ENCODE measurements around the gene TPSAB1.

TPSAB1 gene

DNA sequence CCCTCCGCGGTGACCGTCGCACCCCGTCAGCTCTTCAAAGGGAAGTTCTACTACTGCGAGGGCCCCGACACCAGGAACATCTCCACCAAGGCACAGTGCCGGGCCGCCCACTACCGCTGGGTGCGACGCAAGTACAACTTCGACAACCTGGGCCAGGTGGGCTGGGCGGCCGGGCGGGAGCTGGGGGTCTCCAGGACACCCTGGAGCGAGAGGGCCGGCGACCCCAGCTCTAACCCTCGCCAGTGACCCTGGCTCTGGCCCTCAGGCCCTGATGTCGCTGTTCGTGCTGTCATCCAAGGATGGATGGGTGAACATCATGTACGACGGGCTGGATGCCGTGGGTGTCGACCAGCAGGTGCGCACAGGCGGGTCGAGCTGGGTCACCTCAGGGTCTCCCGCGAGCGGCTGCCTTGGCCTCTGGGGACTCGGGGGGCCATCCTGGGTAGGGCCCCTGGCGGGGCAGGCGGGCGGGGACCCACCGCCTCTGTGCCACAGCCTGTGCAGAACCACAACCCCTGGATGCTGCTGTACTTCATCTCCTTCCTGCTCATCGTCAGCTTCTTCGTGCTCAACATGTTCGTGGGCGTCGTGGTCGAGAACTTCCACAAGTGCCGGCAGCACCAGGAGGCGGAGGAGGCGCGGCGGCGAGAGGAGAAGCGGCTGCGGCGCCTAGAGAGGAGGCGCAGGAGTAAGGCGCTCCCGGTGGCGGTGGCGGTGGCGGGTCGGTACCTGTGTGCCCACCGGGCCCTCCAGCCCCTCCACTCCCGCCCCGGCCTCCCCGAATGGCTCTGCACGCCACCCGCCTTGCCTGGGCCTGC, 28.8 kb upstream of the TPSAB1 start:
- DNase-seq = no peak

DNA sequence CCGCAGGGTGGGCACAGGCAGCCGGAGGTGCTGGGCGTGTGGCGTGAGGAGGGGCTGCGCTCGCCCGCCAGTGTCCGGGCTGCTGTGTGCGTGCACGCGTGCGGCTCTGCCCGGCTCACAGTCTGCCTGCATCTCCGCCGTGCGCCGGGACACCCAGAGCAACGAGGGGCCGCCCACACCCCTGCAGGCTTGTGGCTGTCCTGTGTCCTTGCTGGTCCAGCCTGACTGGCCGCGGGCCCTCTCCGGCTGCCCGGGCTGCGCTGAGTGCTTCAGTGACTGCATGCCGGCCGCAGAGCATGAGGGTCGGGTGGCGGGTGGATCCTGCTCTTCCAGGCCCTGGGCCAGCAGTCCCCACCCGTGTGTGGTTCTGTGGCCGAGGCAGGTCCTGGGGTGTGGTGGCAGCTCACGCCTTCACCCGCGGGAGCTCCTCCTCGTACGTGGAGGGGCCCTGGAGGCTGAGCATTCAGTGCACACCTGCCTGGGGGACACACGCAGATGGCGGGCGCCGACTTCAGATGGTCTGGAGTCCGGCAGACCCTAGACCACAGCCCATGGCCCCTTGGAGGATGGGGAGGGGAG, 27.8 kb upstream of the TPSAB1 start:
- DNase-seq = no peak

DNA sequence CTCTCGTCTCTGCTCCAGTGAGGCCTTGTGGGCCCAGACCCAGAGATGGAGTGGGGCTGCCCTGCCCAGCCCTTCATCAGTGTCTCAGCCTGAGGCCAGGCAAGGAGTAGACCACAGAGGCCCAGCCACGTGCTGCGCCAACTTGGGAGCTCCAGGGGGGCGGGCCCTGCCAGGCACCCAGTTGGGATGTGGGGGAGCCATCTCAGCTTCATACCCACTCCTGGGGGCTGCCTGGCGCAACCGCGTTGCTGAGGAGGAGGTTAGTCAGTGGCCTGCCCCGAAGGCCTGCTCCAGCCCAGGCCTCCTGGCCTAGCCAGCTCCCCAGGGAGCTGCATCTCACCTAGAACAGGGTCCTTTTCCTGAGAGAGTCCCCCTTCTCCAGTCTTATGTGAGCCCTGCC, 27.3 kb upstream of the TPSAB1 start:
- no peak for DNase-seq

DNA sequence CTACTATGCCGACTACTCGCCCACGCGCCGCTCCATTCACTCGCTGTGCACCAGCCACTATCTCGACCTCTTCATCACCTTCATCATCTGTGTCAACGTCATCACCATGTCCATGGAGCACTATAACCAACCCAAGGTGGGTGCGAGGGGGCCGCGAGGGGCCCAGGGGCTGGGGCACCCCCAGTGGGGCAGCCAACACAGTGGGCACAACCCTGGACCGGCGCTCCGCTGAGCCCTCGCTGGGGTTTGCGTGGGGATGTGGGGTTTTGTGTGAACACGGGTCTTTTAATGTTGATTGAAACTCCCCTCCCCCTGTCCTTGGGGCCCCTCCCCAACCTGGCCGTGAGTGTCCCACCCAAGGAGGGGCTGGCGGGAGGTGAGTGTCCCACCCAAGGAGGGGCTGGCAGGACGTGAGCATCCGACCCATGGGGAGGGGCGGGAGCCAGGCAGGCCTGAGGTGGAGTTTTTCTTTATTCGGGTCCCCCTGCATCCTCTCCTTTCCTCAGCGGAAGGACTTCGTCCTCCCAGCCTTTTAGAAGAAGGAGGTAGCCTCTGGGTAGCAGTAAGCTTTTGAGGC, 26.6 kb upstream of the TPSAB1 start:
- DNase-seq = no peak

DNA sequence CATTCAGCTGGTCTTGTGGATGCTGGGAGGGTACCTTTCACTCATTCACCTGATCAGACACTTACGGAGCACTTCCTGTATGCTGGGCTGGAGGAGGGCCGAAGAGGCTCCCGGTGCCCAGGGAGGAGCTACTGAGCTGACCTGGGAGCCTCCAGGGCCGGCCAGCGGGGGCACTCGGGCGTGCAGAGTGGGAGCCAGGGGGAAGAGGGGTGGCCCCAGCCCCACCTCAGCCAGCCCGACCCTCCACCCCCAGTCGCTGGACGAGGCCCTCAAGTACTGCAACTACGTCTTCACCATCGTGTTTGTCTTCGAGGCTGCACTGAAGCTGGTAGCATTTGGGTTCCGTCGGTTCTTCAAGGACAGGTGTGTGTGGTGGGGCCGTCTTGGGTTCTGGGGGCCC, 25.8 kb upstream of the TPSAB1 start:
- DNase-seq = no peak

DNA sequence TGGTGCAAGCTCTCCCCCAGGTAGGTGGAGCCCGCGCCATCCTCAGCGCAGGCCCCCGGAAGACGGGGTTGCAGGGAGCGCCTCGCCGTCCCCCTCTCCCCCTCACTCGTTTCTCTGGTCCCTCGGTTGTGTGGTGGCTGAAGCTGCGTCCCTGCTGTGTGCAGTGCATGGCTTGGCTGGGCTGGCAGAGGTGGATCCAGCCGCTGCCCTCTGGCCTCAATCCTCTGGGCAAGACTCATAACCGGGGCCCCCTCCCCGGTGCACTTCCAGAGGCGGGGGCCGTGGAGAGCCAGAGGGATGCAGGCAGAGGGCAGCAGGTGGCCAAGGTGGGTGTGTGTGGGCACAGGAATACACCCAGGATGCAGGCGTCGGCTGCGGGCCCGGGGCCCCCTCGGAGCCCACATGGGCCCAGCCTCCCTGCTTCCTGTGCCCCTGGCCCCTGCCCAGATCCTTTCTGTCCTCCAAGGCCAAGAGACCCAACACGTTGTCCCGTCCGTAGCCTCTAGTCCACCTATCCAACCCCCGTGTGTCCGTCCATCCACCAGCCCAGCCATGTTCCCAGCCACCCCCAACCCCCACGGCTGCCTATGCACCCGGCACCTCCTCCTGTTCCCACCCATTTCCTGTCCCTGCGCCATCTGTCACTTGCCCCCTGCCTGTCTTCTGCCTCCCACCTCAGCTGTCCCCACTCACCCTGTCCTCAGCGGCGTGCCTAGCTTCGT, 24.8 kb upstream of the TPSAB1 start:
- DNase-seq = no peak

DNA sequence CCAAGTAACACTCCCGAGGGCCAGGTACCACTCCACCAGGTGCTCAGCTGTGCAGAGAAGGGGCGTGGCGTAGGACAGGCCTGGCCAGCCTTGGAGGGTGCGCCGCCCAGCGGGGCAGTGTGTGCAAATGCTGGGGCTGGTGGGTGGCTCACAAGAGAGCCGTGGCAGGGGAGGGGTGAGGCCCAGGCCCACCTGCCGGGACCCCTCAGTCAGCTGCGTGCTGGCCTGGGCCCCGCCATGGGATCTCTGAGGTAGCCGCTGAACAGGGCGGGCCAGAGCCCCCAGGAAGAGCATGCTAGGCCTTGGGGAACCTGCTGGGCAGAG, 24.2 kb upstream of the TPSAB1 start:
- DNase-seq = no peak

DNA sequence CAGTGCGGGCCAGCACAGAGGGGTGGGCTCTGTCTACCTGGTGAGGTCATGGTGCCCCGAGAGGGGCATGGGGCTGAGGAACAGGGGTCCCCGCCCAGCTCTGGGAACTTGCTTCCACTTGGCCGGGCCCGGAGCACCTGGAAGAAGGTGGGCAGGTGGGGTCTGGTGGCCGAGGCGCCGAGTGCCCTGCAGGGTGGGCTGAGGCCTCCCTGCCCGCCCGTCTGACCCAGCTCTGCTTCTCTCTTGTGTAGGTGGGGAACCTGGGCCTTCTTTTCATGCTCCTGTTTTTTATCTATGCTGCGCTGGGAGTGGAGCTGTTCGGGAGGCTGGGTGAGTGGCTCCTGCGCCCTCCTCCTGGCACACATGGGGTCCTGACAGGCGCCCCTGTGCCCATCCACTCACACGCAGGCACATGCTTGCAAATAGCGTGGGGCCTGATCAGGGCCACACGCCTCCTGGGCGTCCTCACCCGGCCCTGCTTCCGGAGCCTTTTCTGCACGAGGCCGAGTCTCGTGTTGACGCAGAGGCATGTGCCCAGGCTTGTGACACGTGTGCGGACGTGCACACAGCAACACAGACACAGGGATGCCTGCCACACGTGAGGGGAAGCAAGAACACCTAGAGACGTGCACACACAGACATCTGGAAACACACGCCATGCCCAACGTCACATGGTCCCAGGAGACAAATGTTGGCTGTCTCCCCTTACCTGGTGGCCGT, 23.7 kb upstream of the TPSAB1 start:
- DNase-seq = no peak

DNA sequence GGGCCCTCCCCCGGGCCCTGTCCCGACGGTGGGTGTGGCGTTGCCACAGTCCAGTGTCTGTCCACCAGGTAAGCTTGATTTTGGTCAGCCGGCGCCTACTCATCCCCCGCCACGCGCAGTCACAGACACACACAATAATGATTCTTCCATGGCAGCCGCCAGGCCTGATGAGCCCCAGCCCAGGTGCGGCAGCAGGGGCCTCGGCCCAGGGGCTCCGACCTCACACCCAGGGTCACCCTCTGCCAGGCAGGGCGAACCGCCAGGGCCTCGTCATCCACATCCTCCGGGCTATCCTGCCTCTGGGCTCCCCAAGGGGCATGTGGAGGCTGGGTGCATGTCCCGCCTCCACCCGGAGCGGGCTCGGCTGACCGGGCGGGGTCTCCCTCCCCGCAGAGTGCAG, 23.0 kb upstream of the TPSAB1 start:
- DNase-seq = no peak

DNA sequence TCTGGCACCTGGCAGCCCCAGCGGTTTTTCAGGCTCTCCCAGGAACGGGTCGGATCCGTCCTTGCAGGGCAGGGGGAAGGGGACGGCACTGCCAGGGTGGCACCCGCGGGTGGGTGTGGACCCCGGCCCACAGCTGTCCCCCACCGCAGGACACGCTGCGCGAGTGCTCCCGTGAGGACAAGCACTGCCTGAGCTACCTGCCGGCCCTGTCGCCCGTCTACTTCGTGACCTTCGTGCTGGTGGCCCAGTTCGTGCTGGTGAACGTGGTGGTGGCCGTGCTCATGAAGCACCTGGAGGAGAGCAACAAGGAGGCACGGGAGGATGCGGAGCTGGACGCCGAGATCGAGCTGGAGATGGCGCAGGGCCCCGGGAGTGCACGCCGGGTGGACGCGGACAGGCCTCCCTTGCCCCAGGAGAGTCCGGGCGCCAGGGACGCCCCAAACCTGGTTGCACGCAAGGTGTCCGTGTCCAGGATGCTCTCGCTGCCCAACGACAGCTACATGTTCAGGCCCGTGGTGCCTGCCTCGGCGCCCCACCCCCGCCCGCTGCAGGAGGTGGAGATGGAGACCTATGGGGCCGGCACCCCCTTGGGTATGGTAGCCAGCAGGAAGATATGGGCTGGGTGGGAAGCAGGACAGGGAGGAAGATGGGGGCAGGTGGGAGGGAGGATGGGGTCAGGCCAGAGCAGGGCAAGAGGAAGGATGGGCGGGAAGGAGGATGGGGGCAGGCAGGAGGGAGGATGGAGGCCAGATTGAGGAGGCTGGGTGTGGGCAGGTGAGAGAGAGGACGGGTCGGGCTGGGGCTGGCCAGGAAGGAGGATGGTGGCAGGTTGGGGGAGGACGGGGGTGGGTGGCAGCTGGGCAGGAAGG, 22.2 kb upstream of the TPSAB1 start:
- no peak for DNase-seq

DNA sequence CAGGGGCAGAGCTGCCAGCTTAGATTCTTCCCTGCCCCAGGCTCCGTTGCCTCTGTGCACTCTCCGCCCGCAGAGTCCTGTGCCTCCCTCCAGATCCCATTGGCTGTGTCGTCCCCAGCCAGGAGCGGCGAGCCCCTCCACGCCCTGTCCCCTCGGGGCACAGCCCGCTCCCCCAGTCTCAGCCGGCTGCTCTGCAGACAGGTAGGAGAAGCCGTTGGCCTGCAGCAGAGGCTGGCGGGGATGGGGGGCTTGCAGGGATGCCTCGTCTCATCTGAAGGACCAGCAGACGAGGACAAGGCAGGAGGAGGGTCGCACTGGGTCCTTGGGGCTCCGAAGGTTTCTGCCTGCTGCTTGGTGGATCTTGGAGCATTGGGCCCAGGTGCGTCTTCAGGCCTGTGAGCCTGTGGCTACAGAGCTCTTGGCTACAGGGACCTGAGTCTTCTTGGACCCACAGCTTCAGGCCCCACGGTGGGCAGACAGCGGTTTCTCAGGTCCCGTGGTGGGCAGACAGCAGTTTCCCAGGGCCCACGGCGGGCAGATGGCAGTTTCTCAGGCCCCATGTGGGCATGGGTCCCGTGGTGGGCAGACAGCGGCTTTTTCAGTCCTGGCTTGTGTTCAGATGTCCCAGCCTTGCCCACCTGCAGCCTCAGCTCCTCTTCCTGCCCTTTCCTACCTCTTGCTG, 21.4 kb upstream of the TPSAB1 start:
- no peak for DNase-seq

DNA sequence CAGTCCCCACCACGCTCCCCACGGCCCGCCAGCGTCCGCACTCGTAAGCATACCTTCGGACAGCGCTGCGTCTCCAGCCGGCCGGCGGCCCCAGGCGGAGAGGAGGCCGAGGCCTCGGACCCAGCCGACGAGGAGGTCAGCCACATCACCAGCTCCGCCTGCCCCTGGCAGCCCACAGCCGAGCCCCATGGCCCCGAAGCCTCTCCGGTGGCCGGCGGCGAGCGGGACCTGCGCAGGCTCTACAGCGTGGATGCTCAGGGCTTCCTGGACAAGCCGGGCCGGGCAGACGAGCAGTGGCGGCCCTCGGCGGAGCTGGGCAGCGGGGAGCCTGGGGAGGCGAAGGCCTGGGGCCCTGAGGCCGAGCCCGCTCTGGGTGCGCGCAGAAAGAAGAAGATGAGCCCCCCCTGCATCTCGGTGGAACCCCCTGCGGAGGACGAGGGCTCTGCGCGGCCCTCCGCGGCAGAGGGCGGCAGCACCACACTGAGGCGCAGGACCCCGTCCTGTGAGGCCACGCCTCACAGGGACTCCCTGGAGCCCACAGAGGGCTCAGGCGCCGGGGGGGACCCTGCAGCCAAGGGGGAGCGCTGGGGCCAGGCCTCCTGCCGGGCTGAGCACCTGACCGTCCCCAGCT, 20.3 kb upstream of the TPSAB1 start:
- DNase-seq = no peak

DNA sequence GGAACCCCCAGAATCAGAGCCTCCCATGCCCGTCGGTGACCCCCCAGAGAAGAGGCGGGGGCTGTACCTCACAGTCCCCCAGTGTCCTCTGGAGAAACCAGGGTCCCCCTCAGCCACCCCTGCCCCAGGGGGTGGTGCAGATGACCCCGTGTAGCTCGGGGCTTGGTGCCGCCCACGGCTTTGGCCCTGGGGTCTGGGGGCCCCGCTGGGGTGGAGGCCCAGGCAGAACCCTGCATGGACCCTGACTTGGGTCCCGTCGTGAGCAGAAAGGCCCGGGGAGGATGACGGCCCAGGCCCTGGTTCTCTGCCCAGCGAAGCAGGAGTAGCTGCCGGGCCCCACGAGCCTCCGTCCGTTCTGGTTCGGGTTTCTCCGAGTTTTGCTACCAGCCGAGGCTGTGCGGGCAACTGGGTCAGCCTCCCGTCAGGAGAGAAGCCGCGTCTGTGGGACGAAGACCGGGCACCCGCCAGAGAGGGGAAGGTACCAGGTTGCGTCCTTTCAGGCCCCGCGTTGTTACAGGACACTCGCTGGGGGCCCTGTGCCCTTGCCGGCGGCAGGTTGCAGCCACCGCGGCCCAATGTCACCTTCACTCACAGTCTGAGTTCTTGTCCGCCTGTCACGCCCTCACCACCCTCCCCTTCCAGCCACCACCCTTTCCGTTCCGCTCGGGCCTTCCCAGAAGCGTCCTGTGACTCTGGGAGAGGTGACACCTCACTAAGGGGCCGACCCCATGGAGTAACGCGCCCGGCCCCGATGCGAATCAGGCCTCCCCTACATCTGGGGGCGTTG, 19.5 kb upstream of the TPSAB1 start:
- DNase-seq = no peak

DNA sequence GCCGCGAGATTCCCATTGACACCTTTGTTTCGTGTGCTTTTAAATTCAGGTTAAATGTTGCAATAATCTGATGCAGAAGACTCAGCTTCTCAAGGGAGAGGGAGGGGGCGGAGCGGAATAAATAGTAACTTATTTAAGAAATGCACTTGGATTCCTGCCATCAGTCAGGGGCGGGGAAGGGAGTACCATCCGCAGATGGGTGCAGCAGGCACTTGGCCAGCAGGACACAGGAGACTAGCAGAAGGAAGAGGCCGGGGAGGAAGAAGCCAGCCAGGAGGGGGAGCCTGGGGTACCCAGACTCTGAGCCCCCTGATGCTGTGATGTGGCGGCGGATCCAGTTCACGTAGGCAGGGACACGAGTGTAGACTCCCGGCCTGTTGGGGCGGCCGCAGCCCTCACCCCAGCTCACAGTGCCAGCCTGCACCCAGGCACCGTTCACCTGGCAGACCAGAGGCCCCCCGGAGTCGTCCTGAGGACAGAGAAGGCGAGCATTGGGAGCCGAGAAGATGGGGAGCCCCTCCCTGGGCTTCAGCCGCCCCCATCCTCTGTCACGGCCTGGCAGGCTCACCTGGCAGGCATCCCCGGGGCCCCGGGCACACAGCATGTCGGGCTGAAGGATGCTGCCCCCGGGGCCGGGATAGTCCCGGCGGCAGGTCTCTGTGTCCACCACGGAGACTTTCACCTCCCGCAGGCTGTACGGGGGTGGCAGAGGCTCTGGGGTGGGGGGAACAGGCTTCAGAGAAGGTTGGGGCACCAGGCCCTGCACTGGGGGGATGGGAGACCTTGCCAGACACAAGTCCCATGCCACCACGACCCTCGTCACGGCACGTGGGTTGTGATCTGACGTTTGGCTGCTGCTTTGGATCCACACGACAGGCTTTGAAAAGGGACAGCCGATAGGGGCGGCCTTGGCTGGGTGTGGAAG, 18.6 kb upstream of the TPSAB1 start:
- DNase-seq = no peak

DNA sequence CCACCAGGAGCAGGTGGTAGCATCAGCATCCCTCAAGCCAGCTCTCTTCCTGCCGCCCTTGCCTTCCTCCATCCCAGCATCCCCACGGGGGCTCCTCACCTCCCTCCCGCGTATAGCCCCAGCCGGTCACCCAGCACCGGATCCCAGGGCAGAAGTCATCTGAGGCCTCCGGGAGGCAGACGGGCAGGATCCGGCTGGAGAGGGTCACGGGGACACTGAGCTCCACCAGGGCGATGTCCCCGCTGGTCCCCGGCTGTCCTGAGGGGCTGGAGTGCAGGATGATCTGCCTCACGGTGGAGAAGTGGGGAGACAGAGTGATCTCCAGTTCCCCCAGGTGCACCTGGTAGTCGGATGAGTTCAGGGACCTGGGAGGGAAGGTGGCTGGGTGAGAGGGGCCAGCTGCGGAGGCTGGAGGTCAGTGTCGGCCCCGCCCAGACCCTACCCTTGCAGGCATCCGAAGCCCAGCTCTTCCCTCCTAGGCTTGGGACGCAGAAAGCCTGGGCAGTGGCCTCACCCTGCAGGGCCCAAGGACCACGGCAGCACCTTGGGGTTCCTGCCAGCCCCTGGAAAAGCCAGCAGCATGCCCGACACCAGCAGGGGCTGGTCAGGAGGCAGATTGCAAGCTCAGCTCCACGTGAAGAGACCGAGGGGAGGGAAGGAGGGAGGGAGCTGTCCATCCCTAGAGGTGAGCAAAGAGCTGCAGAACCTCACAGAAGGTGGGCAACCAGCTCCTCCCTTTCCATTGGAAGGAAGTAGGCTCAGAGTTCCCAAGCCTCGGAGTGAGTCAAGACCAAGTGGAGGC, 17.8 kb upstream of the TPSAB1 start:
- DNase-seq = no peak

DNA sequence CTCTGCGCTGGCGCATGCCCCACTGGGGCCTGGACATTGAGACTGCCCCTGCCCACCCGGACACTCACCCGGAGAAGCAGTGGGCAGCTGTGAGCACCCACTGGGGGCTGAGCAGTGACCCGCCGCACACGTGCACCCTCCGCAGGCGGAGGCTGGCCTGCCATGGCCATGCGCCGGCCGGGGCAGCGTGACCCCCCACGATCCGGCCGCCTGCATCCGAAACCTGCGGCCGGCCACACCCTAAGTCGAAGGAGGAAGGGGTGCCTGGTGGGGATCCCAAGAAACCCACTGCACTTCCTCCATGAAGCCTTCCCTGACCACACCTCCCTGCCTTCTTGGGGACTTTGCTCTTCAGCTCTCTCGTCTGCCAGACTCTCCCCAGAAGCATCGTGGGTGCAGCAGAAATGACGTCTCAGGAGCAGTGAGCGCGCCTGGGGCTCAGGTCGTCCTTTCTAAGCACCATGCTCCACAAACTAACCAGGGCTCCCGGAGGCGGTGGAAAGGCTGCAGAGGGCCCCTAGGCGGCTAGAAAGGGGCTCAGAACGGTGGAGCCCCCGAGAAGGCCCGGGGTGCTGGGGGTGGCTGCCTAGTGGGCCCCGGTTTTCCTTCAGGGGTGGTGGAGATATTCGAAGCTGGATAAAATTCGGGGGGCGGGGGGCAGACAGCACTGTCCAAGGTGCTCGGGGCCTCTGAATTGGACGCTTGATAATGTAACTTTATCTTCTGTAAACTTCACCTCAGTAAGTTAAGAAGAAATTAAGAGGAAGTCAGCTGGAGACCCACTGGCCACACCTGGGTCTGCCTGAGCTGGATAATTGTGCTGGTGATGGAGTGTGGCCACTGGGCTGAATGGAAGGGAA, 16.9 kb upstream of the TPSAB1 start:
- no peak for DNase-seq

DNA sequence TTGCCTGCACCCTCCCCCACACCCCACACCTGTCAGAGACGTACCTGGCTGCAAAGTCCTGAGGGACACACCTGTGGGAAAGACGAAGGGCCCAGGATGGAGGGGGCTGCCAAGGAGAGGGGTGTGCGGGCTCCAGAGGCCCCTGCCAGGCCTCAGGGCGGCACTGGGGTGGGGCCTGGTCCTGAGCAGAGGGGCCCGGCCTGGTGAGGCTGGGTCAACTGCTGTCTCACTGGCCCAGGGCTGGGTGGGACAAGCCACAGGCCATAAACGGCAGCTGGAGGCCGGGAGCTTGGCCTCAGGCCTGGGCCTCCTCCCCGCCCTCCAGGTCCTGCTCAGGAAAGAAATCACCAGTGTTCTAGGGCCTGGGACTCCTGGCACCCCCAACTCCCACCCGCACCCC, 15.9 kb upstream of the TPSAB1 start:
- no peak for DNase-seq

Measured in CD4-positive, alpha-beta T cell treated with Interleukin-1 beta for 1 hour (primary cell).